NCI-H2227 treated with DMSO at 0.1 percent for 48 hours (cell line): ENCODE data around the gene CACNG5.

Source experiments
- DNase-seq: peaks from one replicate; lab custom pipeline; 2025; lab: John Stamatoyannopoulos, UW

Gene CACNG5

GRCh38 chr17:66822009-66822408 is 12.9 kb upstream of the CACNG5 start:
- DNase-seq: no peak

DNA sequence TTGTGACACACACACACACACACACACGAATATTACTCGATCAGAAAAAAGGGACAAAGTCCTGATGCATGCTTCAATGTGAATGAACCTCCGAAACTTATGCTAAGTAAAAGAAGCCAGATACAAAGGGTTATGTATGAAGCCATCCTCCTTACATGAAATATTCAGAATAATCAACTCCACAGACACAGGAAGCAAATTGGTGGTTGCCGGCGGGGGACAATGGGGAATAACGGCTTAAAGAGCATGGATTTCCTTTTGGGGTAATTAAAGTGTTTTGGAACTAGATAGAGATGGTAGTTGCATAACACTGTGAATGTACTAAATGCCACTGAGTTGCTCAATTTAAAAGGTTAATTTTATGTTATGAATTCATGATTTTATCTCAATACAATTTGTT is 8.1 kb upstream of the CACNG5 start:
- DNase-seq: no peak

DNA sequence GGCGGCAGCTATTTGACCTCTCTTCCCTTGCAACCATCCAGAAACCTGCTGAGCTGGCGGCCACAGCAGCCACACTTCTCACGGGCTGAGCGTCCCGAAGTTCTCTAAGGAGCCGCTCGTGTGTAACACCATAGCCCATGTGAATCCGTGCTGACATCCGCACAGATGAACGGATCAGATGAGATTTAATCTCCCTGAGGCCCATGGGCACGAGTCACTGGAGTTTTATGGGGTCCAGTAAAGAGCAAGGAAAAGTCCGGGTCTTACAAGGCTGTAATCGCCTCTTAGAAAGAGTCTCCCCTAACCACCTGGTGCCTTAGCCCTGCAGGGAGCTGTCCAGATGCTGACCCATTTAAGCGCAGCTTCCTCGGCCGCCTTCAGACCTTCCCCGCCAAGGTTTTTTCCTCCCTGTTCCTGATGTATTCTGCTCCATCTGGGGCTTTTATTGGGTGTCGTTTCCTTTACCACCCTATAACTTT is 5.5 kb upstream of the CACNG5 start:
- DNase-seq: no peak

GRCh38 chr17:66829883-66830282 is 5.0 kb upstream of the CACNG5 start:
- no peak for DNase-seq

- DNase-seq: no peak
Measured at GRCh38 chr17:66830451-66830850, 4.5 kb upstream of the CACNG5 start.

DNA sequence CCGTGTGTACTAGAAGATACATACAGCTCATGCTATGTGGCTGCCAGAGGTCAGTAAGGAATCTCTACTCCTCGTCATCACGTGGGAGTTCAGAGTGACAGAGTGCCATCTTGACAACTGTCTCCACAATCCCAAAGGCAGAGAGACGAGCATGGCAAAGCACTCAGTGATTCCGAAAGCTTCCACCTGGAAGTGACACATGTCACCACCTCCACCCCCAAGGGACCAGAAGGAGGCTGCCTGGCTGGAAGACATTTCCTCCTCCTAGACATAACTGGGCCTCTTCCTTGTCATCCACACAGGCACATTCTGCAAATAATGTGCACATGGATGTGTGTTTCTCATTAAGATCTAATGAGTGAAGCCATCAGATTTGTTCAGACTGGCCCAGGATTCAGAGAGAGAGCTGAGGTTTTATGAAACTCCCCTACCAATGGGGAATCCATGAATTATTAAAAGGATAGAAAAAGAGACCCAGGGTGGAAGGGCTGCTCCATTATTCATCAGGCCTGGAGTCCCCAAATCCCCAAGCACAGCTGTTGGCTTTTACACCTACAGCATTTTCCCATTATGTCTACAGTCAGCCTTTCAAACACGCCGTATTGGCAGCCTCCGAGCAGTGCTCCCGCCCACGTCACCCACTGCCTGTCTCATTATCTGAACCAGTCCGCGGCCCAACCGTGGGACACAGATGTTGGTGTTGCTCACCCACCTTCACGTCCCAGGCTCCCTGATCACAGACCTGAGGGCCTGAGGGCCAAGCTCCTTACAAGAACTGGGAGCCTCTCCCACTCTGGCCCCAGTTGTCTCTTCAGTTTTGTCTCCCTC is 3.3 kb upstream of the CACNG5 start:
- DNase-seq: no peak

DNA sequence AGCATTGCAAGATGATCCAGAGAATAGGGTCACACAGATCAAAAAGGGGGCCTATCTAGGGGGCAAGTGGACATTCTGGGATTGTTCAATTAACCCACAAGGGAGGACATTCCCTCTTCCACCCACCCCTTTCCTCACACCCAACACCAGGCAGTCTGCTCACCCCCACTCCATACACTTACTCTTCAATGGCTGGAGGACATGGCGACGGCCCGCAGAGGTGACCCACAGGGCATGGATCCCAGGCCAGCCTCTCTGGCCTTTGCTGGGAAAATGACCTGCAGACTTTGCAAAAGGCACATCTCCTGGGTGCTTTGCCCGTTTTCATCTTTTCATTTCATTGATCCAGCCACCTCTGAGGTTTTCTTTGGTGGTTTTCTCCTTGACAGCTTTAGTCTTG is 1.7 kb upstream of the CACNG5 start:
- no peak for DNase-seq

GRCh38 chr17:66834426-66834918 is 445 bp upstream of the CACNG5 start:
- DNase-seq: no peak

DNA sequence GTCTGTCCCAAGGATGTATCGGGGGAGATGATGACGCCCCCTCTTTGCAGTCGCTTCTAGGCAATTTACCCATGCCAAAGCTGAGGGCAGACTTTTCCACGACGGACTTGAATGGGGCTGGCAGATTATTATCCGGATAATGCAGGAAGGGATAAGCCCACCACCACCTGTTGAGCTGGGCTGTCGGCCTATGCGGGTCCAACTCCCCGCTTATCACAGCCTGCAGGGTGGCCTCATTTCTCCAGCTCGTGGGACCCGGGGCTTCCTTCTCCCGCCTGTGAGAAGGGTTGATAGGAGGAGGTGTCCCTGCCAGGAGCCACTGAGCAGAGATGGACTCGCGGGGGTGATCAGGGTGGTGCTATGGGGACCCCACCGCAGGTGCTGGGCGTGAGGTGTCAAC is 559 bp downstream of the CACNG5 start:
- no peak for DNase-seq

DNA sequence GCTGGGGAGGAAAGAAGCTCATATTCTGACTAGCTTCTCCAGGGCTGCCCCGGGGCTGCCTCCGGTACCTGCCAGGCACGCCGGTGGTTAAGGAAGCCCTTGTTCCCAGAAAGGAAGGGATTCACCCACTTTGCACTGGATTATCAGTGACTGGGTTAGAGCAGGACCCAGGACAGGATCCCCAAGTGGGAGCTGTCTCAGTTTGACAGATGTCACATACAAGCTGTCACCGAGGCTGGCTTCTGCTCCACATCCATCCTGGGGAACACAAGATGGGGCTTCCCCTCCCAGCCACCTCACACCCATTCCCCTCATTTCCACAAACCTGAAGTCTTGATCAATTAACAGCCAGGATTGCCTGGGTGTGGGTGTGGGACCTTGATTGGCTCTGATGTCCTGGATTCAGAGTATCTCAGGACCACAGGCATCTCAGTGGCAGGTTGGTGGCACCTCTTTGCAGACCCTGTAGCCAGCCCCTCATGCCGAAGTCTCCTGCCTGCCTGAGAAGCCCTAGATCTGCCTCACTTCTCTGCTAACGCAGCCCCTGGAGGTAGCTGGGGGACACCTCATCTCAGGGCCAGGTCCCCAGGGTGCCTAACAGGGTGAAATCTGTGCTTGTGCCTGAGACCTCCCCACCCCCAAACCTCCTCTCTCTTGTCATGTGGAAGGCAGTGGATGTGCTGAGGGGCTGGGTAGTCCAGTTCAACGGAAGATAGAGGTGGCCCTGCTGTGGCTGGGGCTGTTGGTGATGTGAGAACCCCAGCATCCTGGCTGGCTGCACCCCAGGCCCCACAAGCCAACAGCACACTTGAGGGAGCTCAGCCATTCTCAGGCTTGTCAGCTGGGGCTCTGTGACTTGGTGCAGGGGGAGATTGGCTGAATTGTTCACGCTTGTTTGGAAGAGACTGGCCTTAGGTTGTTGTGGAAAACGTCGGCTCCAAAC is 1.4 kb downstream of the CACNG5 start:
- DNase-seq: no peak

- DNase-seq: no peak
Measured at GRCh38 chr17:66837226-66837625, 2.3 kb downstream of the CACNG5 start.

DNA sequence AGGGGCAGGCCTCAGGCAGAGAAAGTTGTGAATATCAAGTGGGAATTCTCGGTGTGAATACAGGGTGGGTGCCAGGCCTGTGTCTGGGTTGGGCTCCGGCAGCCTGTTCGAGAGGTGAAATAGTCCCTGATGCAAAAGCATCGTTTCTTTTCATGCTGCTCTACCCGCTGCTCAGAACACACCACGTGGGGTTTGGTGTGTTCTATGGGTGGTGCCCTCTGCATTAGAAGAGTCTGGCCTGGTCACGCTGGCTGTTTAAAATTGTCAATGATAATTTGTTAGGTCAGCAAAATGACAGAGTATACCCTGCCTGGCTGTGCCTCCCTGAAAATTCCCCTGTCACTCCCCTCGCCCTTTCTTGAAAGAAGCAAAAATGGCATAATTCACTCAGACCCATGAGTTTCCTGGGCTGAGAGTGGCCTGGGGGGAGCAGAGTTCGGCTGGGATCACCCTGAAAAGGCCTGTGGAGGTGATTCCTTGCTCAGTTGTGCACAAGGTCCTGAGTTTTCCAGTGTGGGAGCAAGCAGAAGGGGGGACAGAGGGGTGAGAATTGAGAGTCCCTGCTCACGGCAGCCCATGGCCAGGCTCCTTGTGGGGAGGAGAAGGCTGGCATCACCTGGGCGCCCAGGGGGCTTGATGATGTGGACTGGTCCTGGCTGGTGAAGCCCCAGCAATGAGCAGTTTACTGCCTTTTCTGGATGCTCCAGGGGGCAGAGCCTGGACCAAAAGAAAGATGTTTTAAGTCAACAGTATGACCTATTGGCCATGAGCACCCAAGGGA is 3.2 kb downstream of the CACNG5 start:
- no peak for DNase-seq

DNA sequence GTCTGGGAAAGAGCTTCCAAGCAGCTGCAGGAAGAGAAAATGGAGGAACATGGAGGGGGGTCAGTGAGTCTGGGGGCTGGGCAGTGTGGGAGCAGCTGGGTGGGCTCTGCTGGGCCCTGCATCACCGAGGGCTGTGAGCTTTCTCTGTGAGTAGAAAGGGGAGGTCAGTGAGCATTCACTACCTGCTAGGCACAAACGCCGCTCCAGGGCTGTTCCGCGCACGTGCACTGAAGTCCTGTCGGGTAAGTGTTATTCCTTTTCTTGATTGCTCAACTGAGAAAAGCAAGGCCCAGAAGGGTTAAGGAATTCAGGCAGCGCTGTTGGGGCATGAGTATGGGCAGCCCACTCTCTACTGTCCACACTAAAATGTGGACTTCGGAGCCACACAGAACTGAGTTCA is 4.7 kb downstream of the CACNG5 start:
- DNase-seq: no peak

GRCh38 chr17:66840061-66840460 is 5.1 kb downstream of the CACNG5 start:
- DNase-seq: no peak

DNA sequence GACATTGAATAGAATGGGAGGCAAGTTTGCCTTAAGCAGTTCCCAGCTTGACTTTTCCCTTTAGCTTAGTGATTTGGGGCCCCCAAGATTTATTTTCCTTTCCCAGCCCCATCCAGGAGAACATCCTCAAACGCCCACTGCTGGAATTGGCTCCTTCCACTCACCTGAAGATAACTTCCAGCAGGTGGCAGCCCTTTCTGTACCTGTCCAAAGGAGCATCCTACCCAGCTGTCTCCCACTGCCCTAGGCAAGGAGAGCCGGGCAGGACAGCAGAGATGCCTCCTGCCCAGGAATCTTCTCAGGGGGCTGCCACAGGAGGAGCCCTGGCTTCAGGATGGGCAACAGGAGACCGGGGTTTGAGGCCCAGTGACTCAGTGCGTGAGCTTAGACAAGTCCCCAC is 6.4 kb downstream of the CACNG5 start:
- no peak for DNase-seq

DNA sequence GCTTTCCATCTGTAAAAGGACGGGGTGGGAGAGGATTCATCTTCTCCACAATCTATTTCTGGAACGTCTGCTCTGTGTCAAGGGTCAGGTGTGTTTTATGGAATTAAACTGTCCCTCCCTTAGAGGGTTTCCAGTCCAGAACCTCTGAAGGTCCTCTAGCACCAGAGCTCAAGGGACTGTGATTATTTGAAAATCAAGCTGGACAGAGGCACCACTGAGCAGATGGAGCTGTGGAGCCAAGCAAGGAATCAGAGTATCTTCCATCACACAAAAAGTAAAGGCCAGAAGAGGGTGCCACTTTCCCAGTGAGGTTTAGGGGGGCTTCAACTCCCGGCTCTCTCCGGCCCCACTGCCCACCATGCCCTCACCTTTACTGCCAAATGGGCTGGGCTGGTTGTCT is 6.8 kb downstream of the CACNG5 start:
- DNase-seq: no peak

GRCh38 chr17:66842505-66842904 is 7.6 kb downstream of the CACNG5 start:
- no peak for DNase-seq

GRCh38 chr17:66842959-66843358 is 8.0 kb downstream of the CACNG5 start:
- DNase-seq: no peak

GRCh38 chr17:66843627-66844026 is 8.7 kb downstream of the CACNG5 start:
- no peak for DNase-seq

DNA sequence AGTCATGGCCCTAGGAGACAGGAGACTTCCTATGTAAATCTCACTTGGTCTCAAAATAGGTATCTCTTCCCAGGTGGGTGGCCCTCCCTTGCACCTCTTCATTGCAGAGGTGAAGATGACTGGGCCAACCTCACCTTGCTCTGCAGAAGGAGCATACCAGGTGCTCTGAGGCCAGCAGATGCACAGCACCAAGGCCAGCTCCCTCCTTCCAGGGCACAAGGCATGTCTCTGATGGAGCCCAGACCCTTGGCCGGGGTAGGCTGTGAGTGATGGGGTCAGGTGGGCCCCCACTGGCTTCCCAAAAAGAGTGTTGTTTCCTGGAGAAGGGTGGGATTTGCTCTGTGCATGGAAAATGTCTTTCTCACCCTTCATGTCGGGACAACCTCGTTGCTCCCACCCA is 12.8 kb downstream of the CACNG5 start:
- DNase-seq: no peak

- no peak for DNase-seq
Measured at GRCh38 chr17:66848496-66848895, 13.6 kb downstream of the CACNG5 start.

GRCh38 chr17:66849032-66849655 is 14.2 kb downstream of the CACNG5 start:
- DNase-seq: no peak
